DMS153 (cell line): ENCODE data around the gene ADAMTS10.
"Not testable (repeated sequence)": the region's sequence is repeated elsewhere in the genome, so short reads cannot be mapped to it uniquely, and the experiment has no call there.

Source experiments
- DNase-seq: peaks from one replicate; lab custom pipeline; 2025; lab: John Stamatoyannopoulos, UW

ADAMTS10 gene

GRCh38 chr19:8626842-8627241, 16.3 kb upstream of the ADAMTS10 start:
- DNase-seq: no peak

- DNase-seq: not testable (repeated sequence)
These were observed 12.4 kb upstream of the ADAMTS10 start for GRCh38 chr19:8622886-8623285.

GRCh38 chr19:8618751-8619150, 8.2 kb upstream of the ADAMTS10 start:
- DNase-seq: no peak

- DNase-seq: no peak
These were observed 7.5 kb upstream of the ADAMTS10 start for GRCh38 chr19:8617984-8618383.

- not testable (repeated sequence) for DNase-seq
These were observed 6.8 kb upstream of the ADAMTS10 start for GRCh38 chr19:8617325-8617724.

GRCh38 chr19:8616861-8617260, 6.3 kb upstream of the ADAMTS10 start:
- DNase-seq: no peak

- no peak for DNase-seq
These were observed 5.5 kb upstream of the ADAMTS10 start for GRCh38 chr19:8615813-8616596.

- DNase-seq: no peak
These were observed 4.5 kb upstream of the ADAMTS10 start for GRCh38 chr19:8615024-8615423.

- DNase-seq: no peak
These were observed 3.9 kb upstream of the ADAMTS10 start for GRCh38 chr19:8614455-8614854.

- DNase-seq: no peak
These were observed 2.3 kb upstream of the ADAMTS10 start for GRCh38 chr19:8612807-8613171.

- no peak for DNase-seq
These were observed 1.6 kb upstream of the ADAMTS10 start for GRCh38 chr19:8611877-8612806.

- DNase-seq: no peak
These were observed 919 bp upstream of the ADAMTS10 start for GRCh38 chr19:8611391-8611876.

GRCh38 chr19:8610936-8611300, 403 bp upstream of the ADAMTS10 start:
- DNase-seq: no peak

GRCh38 chr19:8609279-8610040, 1.1 kb downstream of the ADAMTS10 start:
- no peak for DNase-seq

- DNase-seq: no peak
These were observed 1.6 kb downstream of the ADAMTS10 start for GRCh38 chr19:8608941-8609278.

GRCh38 chr19:8607386-8607785, 3.1 kb downstream of the ADAMTS10 start:
- no peak for DNase-seq

- DNase-seq: no peak
These were observed 5.0 kb downstream of the ADAMTS10 start for GRCh38 chr19:8605514-8605913.

- no peak for DNase-seq
These were observed 8.7 kb downstream of the ADAMTS10 start for GRCh38 chr19:8601796-8602195.

GRCh38 chr19:8600816-8601215, 9.7 kb downstream of the ADAMTS10 start:
- DNase-seq: no peak

GRCh38 chr19:8600064-8600463, 10.5 kb downstream of the ADAMTS10 start:
- no peak for DNase-seq

- no peak for DNase-seq
These were observed 14.3 kb downstream of the ADAMTS10 start for GRCh38 chr19:8596168-8596567.

GRCh38 chr19:8595651-8596050, 14.9 kb downstream of the ADAMTS10 start:
- no peak for DNase-seq
